ENCODE data around the gene SLC35B2. TPM values are rescaled to one million over a fixed set of nuclear protein-coding genes. Genes with fewer than 3 reads are reported as not detected.

The SLC35B2 gene, protein sequence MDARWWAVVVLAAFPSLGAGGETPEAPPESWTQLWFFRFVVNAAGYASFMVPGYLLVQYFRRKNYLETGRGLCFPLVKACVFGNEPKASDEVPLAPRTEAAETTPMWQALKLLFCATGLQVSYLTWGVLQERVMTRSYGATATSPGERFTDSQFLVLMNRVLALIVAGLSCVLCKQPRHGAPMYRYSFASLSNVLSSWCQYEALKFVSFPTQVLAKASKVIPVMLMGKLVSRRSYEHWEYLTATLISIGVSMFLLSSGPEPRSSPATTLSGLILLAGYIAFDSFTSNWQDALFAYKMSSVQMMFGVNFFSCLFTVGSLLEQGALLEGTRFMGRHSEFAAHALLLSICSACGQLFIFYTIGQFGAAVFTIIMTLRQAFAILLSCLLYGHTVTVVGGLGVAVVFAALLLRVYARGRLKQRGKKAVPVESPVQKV
- 51.4 and 55.6 TPM in 2 replicates for total RNA-seq
- 82.4 TPM for polyA plus RNA-seq (2012)

DNA sequence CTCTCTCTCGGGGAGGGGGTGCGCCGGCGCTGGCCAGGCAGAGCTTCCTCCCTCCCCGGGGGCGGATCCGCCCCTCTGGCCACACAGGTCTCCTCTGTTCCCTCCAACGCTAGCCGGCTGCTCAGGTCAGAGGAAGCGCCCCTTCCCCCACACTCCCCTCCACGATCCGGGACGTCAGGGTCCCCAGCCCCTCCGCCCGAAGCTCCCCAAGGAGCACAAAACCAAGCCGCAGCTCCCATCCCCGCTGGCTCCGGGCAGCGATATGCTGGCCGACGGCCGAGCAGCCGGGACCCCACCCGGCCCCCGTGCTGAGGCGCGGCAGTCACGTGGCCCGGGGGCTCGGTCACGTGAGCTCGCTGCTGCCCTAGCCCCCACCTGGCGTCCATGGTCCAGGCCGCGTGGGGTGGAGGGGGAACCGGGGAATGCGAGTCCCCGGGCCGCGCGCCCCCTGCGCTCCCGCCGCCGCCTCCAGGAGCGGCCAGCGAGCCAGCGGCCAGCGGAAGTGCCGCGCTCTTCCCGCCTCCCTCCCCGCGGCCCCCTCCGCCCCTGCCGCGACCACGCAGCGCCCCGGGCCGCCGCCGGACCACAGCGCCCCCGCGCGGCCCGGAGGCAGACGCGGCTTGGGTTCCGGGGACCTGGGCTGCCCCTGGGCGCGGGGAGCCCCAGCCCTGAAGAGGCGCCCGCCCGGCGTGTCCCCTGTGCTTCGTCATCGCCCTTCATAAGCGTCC, at the start of gene SLC35B2:
SLC35B2 (minus strand) TSS at position 504 of the 728 bp plus-strand sequence; CDS start at position 386, 118 bp downstream.
- DNase-seq (ENCODE audit: low read depth) = peak; percentile 72

GRCh38 chr6:44306710-44307109, 49.4 kb upstream of the SLC35B2 start:
- DNase-seq (ENCODE audit: low read depth) = no peak

GRCh38 chr6:44305200-44305725, 47.9 kb upstream of the SLC35B2 start:
- DNase-seq (ENCODE audit: low read depth) = no peak

DNA sequence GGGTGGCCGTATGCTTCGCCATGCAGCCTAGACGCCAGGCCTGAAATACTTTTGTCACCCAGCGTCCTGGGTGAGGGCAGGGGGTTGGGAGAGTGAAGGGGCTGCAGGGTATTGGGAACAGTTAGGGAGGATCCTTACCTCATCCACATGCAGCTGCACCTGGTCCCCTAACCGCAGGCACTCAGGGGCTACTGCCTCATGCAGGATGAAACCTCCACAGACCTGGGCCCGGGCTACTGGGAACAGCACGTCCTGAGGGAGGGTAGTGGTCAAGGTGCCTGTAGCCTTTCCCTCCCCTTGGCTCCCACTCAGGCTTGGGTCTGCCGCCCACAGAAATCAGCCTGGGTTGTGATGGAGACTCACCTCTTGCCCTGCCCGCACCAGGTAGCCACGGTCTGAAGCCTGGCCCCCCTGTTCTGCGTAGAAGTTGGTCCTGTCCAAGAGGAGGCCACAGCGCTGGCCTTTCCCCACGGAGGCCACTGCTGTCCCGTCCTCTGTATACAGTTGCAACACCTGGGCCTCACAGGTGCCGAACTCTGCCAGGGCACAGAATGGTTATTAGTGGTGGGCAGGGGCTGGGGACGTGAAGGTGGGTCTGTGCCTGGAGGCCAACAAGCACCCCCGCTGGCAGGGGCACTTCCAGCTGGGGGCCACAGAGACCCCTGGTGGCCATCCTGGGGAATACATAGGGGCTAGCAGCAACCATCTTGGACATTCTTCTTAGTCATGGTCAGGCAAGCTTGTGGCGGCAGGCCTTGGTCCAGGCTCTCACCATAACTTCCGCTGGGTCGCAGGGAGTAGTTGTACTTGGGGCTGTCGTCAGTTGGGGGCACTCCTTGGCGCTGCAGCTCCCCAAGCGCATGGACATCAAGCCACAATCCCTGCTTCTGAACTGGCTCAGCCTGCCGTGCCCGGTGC, 47.2 kb upstream of the SLC35B2 start:
- DNase-seq (ENCODE audit: low read depth) = peak; percentile 46

GRCh38 chr6:44303842-44304241, 46.5 kb upstream of the SLC35B2 start:
- DNase-seq (ENCODE audit: low read depth) = no peak

GRCh38 chr6:44302856-44303255, 45.5 kb upstream of the SLC35B2 start:
- DNase-seq (ENCODE audit: low read depth) = no peak

- no peak for DNase-seq (ENCODE audit: low read depth)
Observed at GRCh38 chr6:44301782-44302564, 44.6 kb upstream of the SLC35B2 start.

DNA sequence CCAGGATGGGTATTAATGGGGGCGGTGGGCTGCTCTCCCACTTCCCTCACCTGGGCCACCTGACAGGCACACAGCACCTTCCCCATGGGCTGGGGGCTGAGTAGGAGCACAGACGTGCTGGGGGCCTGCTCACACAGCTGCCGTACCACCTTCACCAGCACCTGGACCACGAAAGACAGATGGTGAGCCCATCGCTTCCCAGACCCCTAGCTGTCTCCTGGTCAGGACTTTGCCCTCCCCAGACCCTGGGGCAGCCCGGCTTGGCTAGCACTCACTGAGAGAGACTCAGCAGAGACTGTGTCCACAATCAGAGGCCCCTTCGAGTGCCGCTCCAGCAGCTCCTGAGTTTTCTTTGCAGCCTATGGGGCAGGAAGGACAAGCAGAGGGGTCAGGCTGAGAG, 43.8 kb upstream of the SLC35B2 start:
- no peak for DNase-seq (ENCODE audit: low read depth)

- no peak for DNase-seq (ENCODE audit: low read depth)
Observed at GRCh38 chr6:44300292-44300823, 43.0 kb upstream of the SLC35B2 start.

- DNase-seq (ENCODE audit: low read depth) = no peak
Observed at GRCh38 chr6:44298864-44299263, 41.5 kb upstream of the SLC35B2 start.

DNA sequence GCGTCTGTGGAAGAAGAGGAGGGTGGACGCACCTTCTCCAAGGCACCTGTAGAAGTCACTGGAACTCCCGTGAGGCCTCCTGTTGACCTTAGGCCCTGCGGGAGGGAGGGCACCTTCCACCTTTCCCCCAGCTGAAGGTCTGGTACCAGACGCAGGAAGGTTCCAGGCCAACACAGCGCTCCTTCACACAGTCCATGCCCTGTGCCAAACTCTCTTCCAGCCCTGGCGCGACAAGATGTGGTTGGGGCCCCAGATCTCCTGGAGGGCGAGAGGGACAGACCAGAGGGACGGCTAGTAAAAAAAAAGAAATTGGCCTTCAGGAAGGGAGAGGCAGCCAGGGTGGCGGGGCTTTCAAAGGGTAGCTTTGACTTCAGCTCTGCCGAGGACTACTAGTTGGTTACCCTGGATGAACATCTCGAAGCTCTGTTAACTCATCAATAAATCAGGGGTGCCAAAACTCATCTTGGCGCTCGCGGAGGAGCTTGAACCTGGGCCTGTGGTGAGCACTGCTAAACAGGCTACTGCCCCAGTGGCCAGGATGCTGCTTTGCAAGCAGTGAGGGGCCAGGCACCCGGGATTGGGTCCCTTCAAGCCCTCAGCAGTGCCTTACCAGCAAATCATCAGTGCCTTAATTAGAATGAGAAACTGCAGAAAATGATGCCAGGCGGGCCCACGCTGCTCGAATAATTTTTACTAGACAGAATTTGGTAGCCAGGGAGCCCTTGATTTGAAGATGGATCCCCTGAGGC, 40.9 kb upstream of the SLC35B2 start:
- DNase-seq (ENCODE audit: low read depth) = no peak

DNA sequence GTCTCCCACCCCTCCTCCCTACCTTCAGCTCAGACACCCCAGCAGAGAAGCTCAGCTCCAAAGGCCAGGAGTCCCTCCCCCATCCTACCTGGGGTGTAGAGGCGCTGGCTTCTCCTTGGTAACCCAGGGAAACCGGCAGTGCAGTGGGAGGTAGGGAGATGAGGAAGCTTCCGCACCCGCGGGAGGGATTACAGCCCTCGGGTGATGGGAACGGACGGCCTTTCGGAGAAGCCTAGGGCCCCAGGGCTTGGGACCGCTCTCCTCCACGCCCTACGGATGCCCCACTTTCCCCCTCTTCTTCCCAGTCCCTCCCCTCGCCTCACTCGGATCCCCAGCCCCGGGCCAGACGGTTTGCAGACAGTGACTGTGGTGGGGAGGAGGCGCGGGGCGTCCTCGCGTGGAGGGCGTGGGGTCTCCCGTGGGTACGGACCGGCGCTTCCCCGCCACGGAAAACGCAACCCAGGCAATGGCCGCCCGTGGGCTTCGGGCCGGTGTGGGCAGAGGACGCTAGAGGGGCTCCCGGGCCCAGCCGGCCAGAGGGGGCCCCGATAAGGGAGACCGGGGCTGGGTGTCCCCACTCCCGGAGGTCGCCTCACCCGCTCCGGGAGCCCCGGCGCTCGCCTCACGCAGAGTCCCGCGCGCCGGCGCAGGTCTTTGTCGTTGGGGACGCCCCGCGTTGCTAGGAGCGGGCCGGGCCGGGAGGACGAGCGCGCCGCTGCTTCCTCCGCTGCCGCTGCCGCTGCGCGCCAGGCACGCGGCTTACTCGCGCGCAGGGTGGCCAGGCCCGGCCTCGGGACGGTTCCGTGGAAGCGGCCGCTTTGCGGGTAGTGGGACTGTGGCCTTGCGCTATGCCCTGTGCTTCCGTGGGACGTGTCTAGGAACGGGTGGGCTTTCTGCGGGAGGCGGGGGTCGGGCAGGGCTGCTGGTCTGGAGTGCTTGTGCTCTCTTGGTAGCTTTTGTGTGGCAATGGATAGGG, 40.0 kb upstream of the SLC35B2 start:
- peak; percentile 26 for DNase-seq (ENCODE audit: low read depth)

- DNase-seq (ENCODE audit: low read depth) = no peak
Observed at GRCh38 chr6:44294832-44295791, 37.8 kb upstream of the SLC35B2 start.

DNA sequence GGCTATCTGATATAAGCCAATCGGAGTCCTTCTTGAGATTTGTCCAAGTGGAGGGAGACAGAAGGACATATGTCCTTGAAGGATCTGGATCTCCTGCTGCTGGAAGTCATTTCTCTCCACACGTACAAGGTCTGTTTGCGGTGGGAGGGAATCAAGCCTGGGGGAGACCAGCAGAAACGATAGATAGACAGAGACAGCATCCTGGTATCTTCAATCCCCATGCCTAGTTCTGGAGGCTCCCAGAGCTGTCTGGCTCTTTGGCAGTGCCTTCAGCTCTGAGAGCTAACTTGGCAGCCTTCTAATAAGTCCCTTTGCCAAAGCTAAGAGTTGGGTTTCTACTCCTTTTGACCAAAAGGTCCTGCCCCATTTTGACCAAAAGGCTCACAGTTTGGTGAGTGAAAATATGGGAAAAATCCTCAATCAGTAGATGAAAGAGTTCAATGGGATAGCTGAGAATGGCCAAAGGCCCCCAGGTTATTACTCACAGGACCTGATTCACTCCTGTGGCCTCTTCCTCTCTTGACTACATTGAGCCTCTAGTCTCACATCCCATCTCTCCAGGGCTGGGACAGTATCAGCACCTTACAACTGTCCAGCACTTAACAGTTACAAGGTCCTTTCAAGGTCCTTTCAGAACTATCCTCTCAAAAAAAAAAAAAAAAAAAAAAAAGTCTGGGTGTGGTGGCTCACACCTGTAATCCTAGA, 35.5 kb upstream of the SLC35B2 start:
- no peak for DNase-seq (ENCODE audit: low read depth)

DNA sequence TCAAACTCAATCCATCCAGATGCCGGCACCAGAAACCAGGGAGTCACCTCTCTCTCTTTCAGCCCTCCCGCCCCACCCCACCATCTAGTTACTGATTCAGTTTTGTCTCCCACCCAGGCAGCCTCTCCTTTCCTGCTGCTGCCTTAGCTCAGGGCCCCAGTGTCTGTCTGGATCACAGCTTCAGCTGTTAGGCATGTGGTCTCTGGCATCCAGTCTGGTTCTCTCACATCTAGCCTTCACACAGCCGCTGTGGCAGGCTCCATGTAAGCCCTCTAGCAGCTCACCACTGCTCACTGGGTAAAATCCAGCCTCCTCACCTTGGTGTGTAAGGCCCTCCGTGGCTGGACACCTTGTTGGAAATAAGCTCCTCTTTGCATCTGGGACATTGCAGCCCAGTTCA, 34.5 kb upstream of the SLC35B2 start:
- peak; percentile 77 for DNase-seq (ENCODE audit: low read depth)

GRCh38 chr6:44289726-44290260, 32.5 kb upstream of the SLC35B2 start:
- no peak for DNase-seq (ENCODE audit: low read depth)

Data from myocyte (in vitro differentiated cells).